H9 (cell line): ENCODE results near the gene SERPINE2. TPM values are rescaled to one million over a fixed set of nuclear protein-coding genes. Genes with fewer than 3 reads are reported as not detected.

Experiments
- DNase-seq: peaks from one replicate; pipeline ENCODE4 v3.0.0-alpha.2; 2017
- H2AFZ ChIP-seq: one replicate; pipeline ENCODE4 v1.6.1; 2013; ENCODE audit warnings: mild to moderate bottlenecking, low read length, control low read depth, moderate library complexity
- H2AK5ac ChIP-seq: 2 replicates; pipeline ENCODE4 v1.6.1; 2013; ENCODE audit warnings: low read length, control low read depth, mixed read lengths; ENCODE audit not compliant: insufficient read length
- H2BK120ac ChIP-seq: one replicate; pipeline ENCODE4 v1.6.1; 2013; ENCODE audit warnings: low read depth, mild to moderate bottlenecking, low read length, control low read depth, inconsistent platforms; ENCODE audit not compliant: poor library complexity, severe bottlenecking
- H2BK12ac ChIP-seq: 2 replicates; pipeline ENCODE4 v1.6.1; 2013; ENCODE audit warnings: low read length, control low read depth, mixed read lengths, low read depth; ENCODE audit not compliant: insufficient read length
- H2BK15ac ChIP-seq: 2 replicates; pipeline ENCODE4 v1.6.1; 2013; ENCODE audit warnings: low read depth, low read length, control low read depth
- H2BK20ac ChIP-seq: one replicate; pipeline ENCODE4 v1.6.1; 2013; ENCODE audit warnings: low read depth, mild to moderate bottlenecking, low read length, control low read depth, inconsistent platforms; ENCODE audit not compliant: poor library complexity, severe bottlenecking
- H2BK5ac ChIP-seq: 2 replicates; pipeline ENCODE4 v1.6.1; 2013; ENCODE audit warnings: low read length, control low read depth, mixed read lengths; ENCODE audit not compliant: insufficient read length
- H3K14ac ChIP-seq: 2 replicates; pipeline ENCODE4 v1.6.1; 2013; ENCODE audit warnings: low read length, control low read depth; ENCODE audit not compliant: insufficient read depth
- H3K18ac ChIP-seq: 2 replicates; pipeline ENCODE4 v1.6.1; 2013; ENCODE audit warnings: low read depth, mild to moderate bottlenecking, mixed read lengths, low read length, control low read depth; ENCODE audit not compliant: insufficient read length
- H3K23ac ChIP-seq: 2 replicates; pipeline ENCODE4 v1.6.1; 2013; ENCODE audit warnings: low read length, control low read depth, mixed read lengths, low read depth; ENCODE audit not compliant: insufficient read length
- H3K23me2 ChIP-seq: 2 replicates; pipeline ENCODE4 v1.6.1; 2013; ENCODE audit warnings: low read depth, mild to moderate bottlenecking, mixed read lengths, low read length, control low read depth; ENCODE audit not compliant: insufficient read length, poor library complexity, severe bottlenecking
- H3K27ac ChIP-seq: 2 replicates; pipeline ENCODE4 v1.5.1; 2013; ENCODE audit warnings: low read length, control low read depth, mixed read lengths, low read depth; ENCODE audit not compliant: insufficient read length
- H3K27me3 ChIP-seq: 2 replicates; pipeline ENCODE4 v1.6.1; 2013; ENCODE audit warnings: low read length, control low read depth, inconsistent platforms; ENCODE audit not compliant: insufficient read depth
- H3K4ac ChIP-seq: 2 replicates; pipeline ENCODE4 v1.6.1; 2013; ENCODE audit warnings: low read depth, mild to moderate bottlenecking, control low read depth, inconsistent platforms, low read length, moderate library complexity
- H3K4me1 ChIP-seq: 2 replicates; pipeline ENCODE4 v1.6.1; 2013; ENCODE audit warnings: low read length, control low read depth, inconsistent platforms; ENCODE audit not compliant: insufficient read depth
- H3K4me2 ChIP-seq: 2 replicates; pipeline ENCODE4 v1.6.1; 2013; ENCODE audit warnings: low read length, control low read depth, mixed read lengths; ENCODE audit not compliant: insufficient read length, insufficient read depth
- H3K56ac ChIP-seq: 2 replicates; pipeline ENCODE4 v1.6.1; 2013; ENCODE audit warnings: low read depth, mild to moderate bottlenecking, mixed read lengths, low read length, control low read depth; ENCODE audit not compliant: insufficient read length
- H3K79me1 ChIP-seq: 2 replicates; pipeline ENCODE4 v1.6.1; 2013; ENCODE audit warnings: low read depth, mild to moderate bottlenecking, moderate library complexity, low read length, control low read depth, inconsistent platforms; ENCODE audit not compliant: insufficient read depth, poor library complexity, severe bottlenecking
- H3K79me2 ChIP-seq: 2 replicates; pipeline ENCODE4 v1.6.1; 2013; ENCODE audit warnings: low read length, control low read depth, inconsistent platforms; ENCODE audit not compliant: insufficient read depth
- H3K9ac ChIP-seq: 2 replicates; pipeline ENCODE4 v1.6.1; 2013; ENCODE audit warnings: low read length, control low read depth, mixed read lengths; ENCODE audit not compliant: insufficient read length; ENCODE audit errors: extremely low read depth
- H3K9me3 ChIP-seq: one replicate; pipeline ENCODE4 v1.6.1; 2013; ENCODE audit warnings: low read depth, low read length, inconsistent platforms; ENCODE audit not compliant: control insufficient read depth
- H3T11ph ChIP-seq: one replicate; pipeline ENCODE4 v1.6.1; 2013; ENCODE audit warnings: mild to moderate bottlenecking, low read length, control low read depth, inconsistent platforms
- H4K20me1 ChIP-seq: one replicate; pipeline ENCODE4 v1.6.1; 2013; ENCODE audit not compliant: control insufficient read depth, insufficient read length, insufficient read depth
- H4K5ac ChIP-seq: 2 replicates; pipeline ENCODE4 v1.6.1; 2013; ENCODE audit warnings: low read depth, mild to moderate bottlenecking, mixed read lengths, low read length, control low read depth; ENCODE audit not compliant: insufficient read length
- H4K8ac ChIP-seq: replicated peaks from 2 replicates; pipeline ENCODE4 v1.6.1; 2013; ENCODE audit warnings: low read length, control low read depth, mixed read lengths, low read depth; ENCODE audit not compliant: insufficient read length
- H4K91ac ChIP-seq: 2 replicates; pipeline ENCODE4 v1.6.1; 2013; ENCODE audit warnings: low read depth, mild to moderate bottlenecking, moderate library complexity, mixed read lengths, low read length, control low read depth; ENCODE audit not compliant: insufficient read length
- H3K27ac Mint-ChIP-seq, 3 experiments: 2 replicates in 2 of 3; 3 replicates in 1 of 3; pipeline ENCODE4 v1.8.0; 2020 to 2021; ENCODE audit warnings: mixed read lengths in 3 of 3, mild to moderate bottlenecking in 1 of 3, moderate library complexity in 1 of 3
- H3K27me3 Mint-ChIP-seq: 2 replicates; pipeline ENCODE4 v1.8.0; 2021; ENCODE audit warnings: low read depth, mild to moderate bottlenecking, moderate library complexity, mixed read lengths
- H3K36me3 Mint-ChIP-seq, 3 experiments: 2 replicates in 2 of 3; 3 replicates in 1 of 3; pipeline ENCODE4 v1.8.0; 2020 to 2021; ENCODE audit warnings: low read depth in 3 of 3, mixed read lengths in 3 of 3; ENCODE audit not compliant: insufficient read depth in 1 of 3
- H3K4me1 Mint-ChIP-seq, 2 experiments: 2 replicates each; pipeline ENCODE4 v1.8.0; 2020; ENCODE audit warnings: mixed read lengths in 2 of 2
- H3K4me3 Mint-ChIP-seq, 2 experiments: 2 replicates in 1 of 2; 3 replicates in 1 of 2; pipeline ENCODE4 v1.8.0; 2020 to 2021; ENCODE audit warnings: mild to moderate bottlenecking in 2 of 2, mixed read lengths in 2 of 2, moderate library complexity in 1 of 2
- H3K9me3 Mint-ChIP-seq, 2 experiments: 2 replicates in 1 of 2; 3 replicates in 1 of 2; pipeline ENCODE4 v1.8.0; 2020; ENCODE audit warnings: mild to moderate bottlenecking in 2 of 2, mixed read lengths in 2 of 2, moderate library complexity in 1 of 2
- whole genome bisulfite sequencing: extraction: QIAGEN DNeasy Blood & Tissue Kit; methylation state at CpG from one replicate; pipeline ENCODE4 v1.1.7; 2013; ENCODE audit warnings: missing lambda C conversion rate, low lambda C conversion rate, mixed read lengths; ENCODE audit not compliant: insufficient read length; ENCODE audit errors: extremely low coverage; 5-methylcytosine and 5-hydroxymethylcytosine counted together
- total RNA-seq: library from RNA; stranded (reverse); gene quantifications from 2 replicates; pipeline ENCODE4 v1.2.1, GENCODE V29; 2021
- TF ChIP-seq, protein P1 (sequence below): fragments of 200-600 bp; sonication (generic); conservative IDR thresholded peaks from 3 replicates; pipeline ENCODE4 v1.8.0; 2021; ENCODE audit warnings: antibody characterized with exemption, mild to moderate bottlenecking

The SERPINE2 gene
- total RNA-seq, 1 experiment from 2014 or later, result 40.0 TPM

GRCh38 chr2:224069172-224069571 is 30.1 kb upstream of the SERPINE2 start:
- no peak overlapping the region for H3K18ac ChIP-seq
- H3T11ph ChIP-seq, result no peak overlapping the region
- H4K5ac ChIP-seq, result no peak overlapping the region
- WGBS, result no CpG with 5 or more reads among the region's 6 CpGs
- H3K4me1 ChIP-seq, result no peaks in the 10 kb centered on the region
- H4K20me1 ChIP-seq, result no peaks in the 10 kb centered on the region
- H3K79me1 ChIP-seq, result no peaks in the 10 kb centered on the region
- Mint-ChIP-seq H3K36me3 (no peaks in the 10 kb centered on the region), H3K27ac (no peak overlapping the region), H3K4me3 (no peak overlapping the region), H3K9me3 (no peaks in the 10 kb centered on the region), H3K4me1 (no peaks in the 10 kb centered on the region), H3K27me3 (no peaks in the 10 kb centered on the region; the same call in 1 of the 2 replicates)
- H3K9ac ChIP-seq, result no peak overlapping the region
- TF ChIP-seq, protein P1, sequence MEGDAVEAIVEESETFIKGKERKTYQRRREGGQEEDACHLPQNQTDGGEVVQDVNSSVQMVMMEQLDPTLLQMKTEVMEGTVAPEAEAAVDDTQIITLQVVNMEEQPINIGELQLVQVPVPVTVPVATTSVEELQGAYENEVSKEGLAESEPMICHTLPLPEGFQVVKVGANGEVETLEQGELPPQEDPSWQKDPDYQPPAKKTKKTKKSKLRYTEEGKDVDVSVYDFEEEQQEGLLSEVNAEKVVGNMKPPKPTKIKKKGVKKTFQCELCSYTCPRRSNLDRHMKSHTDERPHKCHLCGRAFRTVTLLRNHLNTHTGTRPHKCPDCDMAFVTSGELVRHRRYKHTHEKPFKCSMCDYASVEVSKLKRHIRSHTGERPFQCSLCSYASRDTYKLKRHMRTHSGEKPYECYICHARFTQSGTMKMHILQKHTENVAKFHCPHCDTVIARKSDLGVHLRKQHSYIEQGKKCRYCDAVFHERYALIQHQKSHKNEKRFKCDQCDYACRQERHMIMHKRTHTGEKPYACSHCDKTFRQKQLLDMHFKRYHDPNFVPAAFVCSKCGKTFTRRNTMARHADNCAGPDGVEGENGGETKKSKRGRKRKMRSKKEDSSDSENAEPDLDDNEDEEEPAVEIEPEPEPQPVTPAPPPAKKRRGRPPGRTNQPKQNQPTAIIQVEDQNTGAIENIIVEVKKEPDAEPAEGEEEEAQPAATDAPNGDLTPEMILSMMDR, result no peak
- no peak overlapping the region for H3K14ac ChIP-seq
- no peak overlapping the region for H2BK20ac ChIP-seq
- no peak overlapping the region for H2BK12ac ChIP-seq
- H3K79me2 ChIP-seq, result no peaks in the 10 kb centered on the region
- no peak overlapping the region for H3K56ac ChIP-seq
- no peak overlapping the region for H2AFZ ChIP-seq
- no peak overlapping the region for H2AK5ac ChIP-seq
- no peak overlapping the region for H2BK120ac ChIP-seq
- H3K4me2 ChIP-seq, result no peak overlapping the region
- H2BK5ac ChIP-seq, result no peak overlapping the region
- no peak overlapping the region for H3K27ac ChIP-seq
- DNase-seq, result no peak
- no peak overlapping the region for H4K8ac ChIP-seq
- no peak overlapping the region for H4K91ac ChIP-seq
- H3K9me3 ChIP-seq, result no peaks in the 10 kb centered on the region
- no peak overlapping the region for H2BK15ac ChIP-seq
- no peaks in the 10 kb centered on the region for H3K27me3 ChIP-seq
- no peak overlapping the region for H3K23ac ChIP-seq
- H3K23me2 ChIP-seq, result no peaks in the 10 kb centered on the region
- H3K4ac ChIP-seq, result no peak overlapping the region
